HG02973 (cell line): ENCODE data around the gene UBE2E2.

ENCODE experiments used
- ATAC-seq: cut with Tn5 transposase; IDR thresholded peaks from one replicate; pipeline ENCODE4 v1.9.1; 2021; ENCODE audit warnings: moderate library complexity; ENCODE audit not compliant: unreplicated experiment

UBE2E2 gene

GRCh38 chr3:23567917-23568316, 364.8 kb downstream of the UBE2E2 start:
- ATAC-seq, result no peak

- ATAC-seq, result no peak
These were observed 370.7 kb downstream of the UBE2E2 start for GRCh38 chr3:23573827-23574226.

- ATAC-seq, result no peak
These were observed 371.7 kb downstream of the UBE2E2 start for GRCh38 chr3:23574822-23575315.

- ATAC-seq, result no peak
These were observed 372.6 kb downstream of the UBE2E2 start for GRCh38 chr3:23575697-23576096.

GRCh38 chr3:23576379-23576959, 373.3 kb downstream of the UBE2E2 start:
- no peak for ATAC-seq

GRCh38 chr3:23580096-23580713, 377.1 kb downstream of the UBE2E2 start:
- no peak for ATAC-seq

- ATAC-seq, result no peak
These were observed 381.0 kb downstream of the UBE2E2 start for GRCh38 chr3:23583980-23584740.

GRCh38 chr3:23587513-23587912, 384.4 kb downstream of the UBE2E2 start:
- ATAC-seq, result no peak

GRCh38 chr3:23588547-23588946, 385.4 kb downstream of the UBE2E2 start:
- no peak for ATAC-seq

GRCh38 chr3:23589602-23590001, 386.5 kb downstream of the UBE2E2 start:
- ATAC-seq, result no peak

- peak; percentile 91 for ATAC-seq
These were observed 387.5 kb downstream of the UBE2E2 start for GRCh38 chr3:23590424-23591273.

GRCh38 chr3:23591374-23591773, 388.2 kb downstream of the UBE2E2 start:
- ATAC-seq, result no peak

GRCh38 chr3:23592961-23593931, 390.1 kb downstream of the UBE2E2 start:
- ATAC-seq, result peak; percentile 49

GRCh38 chr3:23594066-23594465, 390.9 kb downstream of the UBE2E2 start:
- ATAC-seq, result no peak

GRCh38 chr3:23594894-23595670, 392.0 kb downstream of the UBE2E2 start:
- no peak for ATAC-seq

GRCh38 chr3:23595851-23596250, 392.7 kb downstream of the UBE2E2 start:
- ATAC-seq, result no peak

- no peak for ATAC-seq
These were observed 397.2 kb downstream of the UBE2E2 start for GRCh38 chr3:23600167-23600871.

- ATAC-seq, result no peak
These were observed 398.1 kb downstream of the UBE2E2 start for GRCh38 chr3:23601091-23601822.
